GM10266 (cell line): Measurements from ENCODE around the gene RAB37.

ENCODE experiments used
- DNase-seq: peaks from one replicate; pipeline ENCODE4 v3.0.0; 2012; ENCODE audit errors: extremely low spot score
- CTCF ChIP-seq: IDR thresholded peaks from 2 replicates; pipeline ENCODE4 v1.5.1; 2012; ENCODE audit warnings: mild to moderate bottlenecking, low read depth; ENCODE audit not compliant: control insufficient read depth, insufficient read depth; ENCODE audit errors: missing control alignments

Gene RAB37

GRCh38 chr17:74749279-74750038 lies 12.4 kb downstream of the RAB37 start:
- DNase-seq = peak; percentile 47

GRCh38 chr17:74750039-74750326 lies 12.9 kb downstream of the RAB37 start:
- no peak for TF ChIP-seq CTCF
- no peak for DNase-seq

More at GRCh38 chr17:74749279-74750038, 12.4 kb downstream of the RAB37 start:
- TF ChIP-seq CTCF = no peak

- DNase-seq = no peak
- TF ChIP-seq CTCF = no peak
Measured at GRCh38 chr17:74750327-74751069, 13.4 kb downstream of the RAB37 start.

- no peak for TF ChIP-seq CTCF
- DNase-seq = no peak
Measured at GRCh38 chr17:74752415-74752814, 15.4 kb downstream of the RAB37 start.

GRCh38 chr17:74752822-74753401 lies 15.9 kb downstream of the RAB37 start:
- no peak for TF ChIP-seq CTCF
- no peak for DNase-seq

GRCh38 chr17:74754832-74755231 lies 17.8 kb downstream of the RAB37 start:
- TF ChIP-seq CTCF = no peak

GRCh38 chr17:74755533-74755932 lies 18.5 kb downstream of the RAB37 start:
- TF ChIP-seq CTCF = no peak
- no peak for DNase-seq

More at GRCh38 chr17:74754832-74755231, 17.8 kb downstream of the RAB37 start:
- DNase-seq = no peak
